Measurements from ENCODE around the gene ZDHHC14. TPM values are rescaled to one million over a fixed set of nuclear protein-coding genes. Genes with fewer than 3 reads are reported as not detected.
A peak's percentile ranks its signal among the peaks of the same experiment; 100 is the strongest.

ZDHHC14 gene
- total RNA-seq, 1 experiment from 2014 or later = 1.7 TPM

DNA sequence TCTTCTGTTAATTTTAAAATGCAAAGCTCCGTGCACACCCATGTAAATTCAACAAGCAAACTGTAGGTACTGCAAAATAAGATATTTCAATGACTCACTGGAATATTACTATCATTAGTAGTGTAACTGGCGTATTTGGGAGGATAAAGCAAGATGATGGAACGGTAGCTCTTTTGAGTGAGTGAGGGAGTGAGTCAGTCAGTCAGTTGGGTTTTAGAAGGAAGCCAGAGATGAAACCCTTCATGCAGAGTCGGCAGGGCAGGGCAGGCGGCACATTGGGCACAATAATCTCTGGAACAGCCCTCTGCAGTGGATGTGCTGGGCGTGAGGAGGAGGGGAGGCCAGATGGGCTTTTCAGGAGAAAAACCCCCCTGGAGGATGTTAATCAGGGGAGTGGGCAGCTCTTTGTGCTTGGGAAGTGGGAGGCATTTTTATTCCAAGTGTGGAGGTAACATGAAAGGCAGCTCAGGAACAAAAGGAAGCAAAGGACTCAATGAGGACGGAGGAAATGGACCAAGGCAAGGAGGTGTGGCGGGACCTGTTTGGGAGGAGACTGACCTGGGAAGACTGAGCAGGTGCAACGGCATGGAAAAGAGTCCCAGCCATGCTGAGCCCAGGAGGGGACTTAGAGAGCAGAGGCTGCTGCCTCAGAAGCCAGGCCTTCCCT lies 171.2 kb downstream of the ZDHHC14 start:
- WGBS (ENCODE audit: extremely low coverage, insufficient read length, low lambda C conversion rate) = no CpG with 5 or more reads among the region's 9 CpGs
- TF ChIP-seq, protein P1, sequence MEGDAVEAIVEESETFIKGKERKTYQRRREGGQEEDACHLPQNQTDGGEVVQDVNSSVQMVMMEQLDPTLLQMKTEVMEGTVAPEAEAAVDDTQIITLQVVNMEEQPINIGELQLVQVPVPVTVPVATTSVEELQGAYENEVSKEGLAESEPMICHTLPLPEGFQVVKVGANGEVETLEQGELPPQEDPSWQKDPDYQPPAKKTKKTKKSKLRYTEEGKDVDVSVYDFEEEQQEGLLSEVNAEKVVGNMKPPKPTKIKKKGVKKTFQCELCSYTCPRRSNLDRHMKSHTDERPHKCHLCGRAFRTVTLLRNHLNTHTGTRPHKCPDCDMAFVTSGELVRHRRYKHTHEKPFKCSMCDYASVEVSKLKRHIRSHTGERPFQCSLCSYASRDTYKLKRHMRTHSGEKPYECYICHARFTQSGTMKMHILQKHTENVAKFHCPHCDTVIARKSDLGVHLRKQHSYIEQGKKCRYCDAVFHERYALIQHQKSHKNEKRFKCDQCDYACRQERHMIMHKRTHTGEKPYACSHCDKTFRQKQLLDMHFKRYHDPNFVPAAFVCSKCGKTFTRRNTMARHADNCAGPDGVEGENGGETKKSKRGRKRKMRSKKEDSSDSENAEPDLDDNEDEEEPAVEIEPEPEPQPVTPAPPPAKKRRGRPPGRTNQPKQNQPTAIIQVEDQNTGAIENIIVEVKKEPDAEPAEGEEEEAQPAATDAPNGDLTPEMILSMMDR (conservative IDR thresholded peaks at IDR 0.05) = no peak
- H3K4me1 Mint-ChIP-seq = peaks cover 58 to 59% of the 10 kb centered on the region in 2 experiments

More for the DNA sequence above, 171.2 kb downstream of the ZDHHC14 start:
- peak overlapping the region; percentile 49 to 68 (median 59) for H3K27ac Mint-ChIP-seq
- H3K4me3 Mint-ChIP-seq = peak overlapping the region; percentile 2 to 27; a peak in 4 of 5 replicates
- peaks cover 16% of the 10 kb centered on the region for H3K4me1 ChIP-seq (ENCODE audit: insufficient read depth, low read length)
- H3K79me1 ChIP-seq (ENCODE audit: insufficient read depth, low read depth, low read length, poor library complexity, severe bottlenecking) = no peaks in the 10 kb centered on the region
- H2BK12ac ChIP-seq (ENCODE audit: insufficient read length, low read depth, low read length) = no peak overlapping the region
- H2BK5ac ChIP-seq (ENCODE audit: insufficient read length, low read length) = no peak overlapping the region
- no peaks in the 10 kb centered on the region for H3K9me3 ChIP-seq (ENCODE audit: control insufficient read depth, low read depth, low read length)
- H3K4me2 ChIP-seq (ENCODE audit: insufficient read depth, insufficient read length, low read length) = no peak overlapping the region
- H4K5ac ChIP-seq (ENCODE audit: insufficient read length, low read depth, low read length) = no peak overlapping the region
- peak overlapping the region; percentile 29 for H3K27ac ChIP-seq (ENCODE audit: insufficient read length, low read depth, low read length)
- H3T11ph ChIP-seq (ENCODE audit: low read length) = no peak overlapping the region
- DNase-seq = peak; percentile 97
- H2AK5ac ChIP-seq (ENCODE audit: insufficient read length, low read length) = no peak overlapping the region
- H3K9me3 Mint-ChIP-seq = no peaks in the 10 kb centered on the region; a peak in 1 of 5 replicates
- H4K91ac ChIP-seq (ENCODE audit: insufficient read length, low read depth, low read length) = no peak overlapping the region
- H3K79me2 ChIP-seq (ENCODE audit: insufficient read depth, low read length) = no peaks in the 10 kb centered on the region
- H3K23me2 ChIP-seq (ENCODE audit: insufficient read length, low read depth, low read length, poor library complexity, severe bottlenecking) = peaks cover 4% of the 10 kb centered on the region
- no peak overlapping the region for H4K8ac ChIP-seq (replicated peaks; ENCODE audit: insufficient read length, low read depth, low read length)
- H2BK120ac ChIP-seq (ENCODE audit: low read depth, low read length, poor library complexity, severe bottlenecking) = no peak overlapping the region
- H3K56ac ChIP-seq (ENCODE audit: insufficient read length, low read depth, low read length) = no peak overlapping the region
- peaks cover 27% of the 10 kb centered on the region for H3K27me3 Mint-ChIP-seq (ENCODE audit: low read depth)
- no peaks in the 10 kb centered on the region for H4K20me1 ChIP-seq (ENCODE audit: control insufficient read depth, insufficient read depth, insufficient read length)
- H3K27me3 ChIP-seq (ENCODE audit: insufficient read depth, low read length) = no peaks in the 10 kb centered on the region; the same call in 1 of the 2 replicates
- H2BK20ac ChIP-seq (ENCODE audit: low read depth, low read length, poor library complexity, severe bottlenecking) = no peak overlapping the region
- H3K23ac ChIP-seq (ENCODE audit: insufficient read length, low read depth, low read length) = no peak overlapping the region
- no peak overlapping the region for H2AFZ ChIP-seq (ENCODE audit: low read length)
- peaks cover 0 to 6% (median 0%) of the 10 kb centered on the region in 3 experiments; a peak in 3 of 7 replicates for H3K36me3 Mint-ChIP-seq (ENCODE audit: insufficient read depth in 1 of 3, low read depth in 3 of 3)
- H2BK15ac ChIP-seq (ENCODE audit: low read depth, low read length) = no peak overlapping the region
- no peak overlapping the region for H3K9ac ChIP-seq (ENCODE audit: extremely low read depth, insufficient read length, low read length)
- no peak overlapping the region for H3K4ac ChIP-seq (ENCODE audit: low read depth, low read length)
- no peak overlapping the region for H3K14ac ChIP-seq (ENCODE audit: insufficient read depth, low read length)
- no peak overlapping the region for H3K18ac ChIP-seq (ENCODE audit: insufficient read length, low read depth, low read length)

Measured in H9 (cell line).